GM06990 (cell line): Measurements from ENCODE around the gene PARVB.

Experiments used
- DNase-seq: peaks from one replicate; pipeline ENCODE4 v3.0.0-alpha.2; 2011; ENCODE audit not compliant: insufficient read length; ENCODE audit errors: extremely low read depth
- H3K27me3 ChIP-seq: replicated peaks from 2 replicates; pipeline ENCODE4 v1.6.0; 2011; ENCODE audit warnings: low read length; ENCODE audit not compliant: control insufficient read depth, insufficient read depth
- H3K36me3 ChIP-seq: 2 replicates; pipeline ENCODE4 v1.5.1; 2011; ENCODE audit warnings: low read length; ENCODE audit not compliant: control insufficient read depth, insufficient read depth
- H3K4me3 ChIP-seq: replicated peaks from 2 replicates; pipeline ENCODE4 v1.5.1; 2011; ENCODE audit warnings: low read depth, mild to moderate bottlenecking, control low read depth, low read length
- CTCF ChIP-seq: IDR thresholded peaks from 2 replicates; pipeline ENCODE4 v1.5.1; 2011; ENCODE audit warnings: low read length, control low read depth, mild to moderate bottlenecking, inconsistent platforms; ENCODE audit not compliant: insufficient read depth, poor library complexity, severe bottlenecking

PARVB gene

DNA sequence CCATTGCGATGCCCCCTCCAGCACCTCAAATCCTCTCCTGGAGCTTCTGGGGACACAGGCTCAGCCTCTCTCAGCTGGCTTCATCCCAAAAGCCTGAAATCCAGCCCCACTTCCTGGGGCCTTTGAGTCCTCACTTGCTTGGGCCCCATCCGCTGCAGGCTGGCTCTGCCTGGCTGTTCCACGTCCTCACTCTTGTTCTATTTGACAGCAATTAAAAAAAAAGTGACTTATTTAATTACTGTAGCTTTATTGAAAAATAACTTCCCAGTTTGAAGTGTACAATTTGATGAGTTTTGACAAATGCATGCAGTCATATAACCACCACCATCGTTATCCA is 183.8 kb downstream of the PARVB start:
- no peaks in the 10 kb centered on the region; the same call in 1 of the 2 replicates for H3K36me3 ChIP-seq
- H3K27me3 ChIP-seq: no peaks in the 10 kb centered on the region
- H3K4me3 ChIP-seq: no peak overlapping the region
- no peak for TF ChIP-seq CTCF
- DNase-seq: no peak

DNA sequence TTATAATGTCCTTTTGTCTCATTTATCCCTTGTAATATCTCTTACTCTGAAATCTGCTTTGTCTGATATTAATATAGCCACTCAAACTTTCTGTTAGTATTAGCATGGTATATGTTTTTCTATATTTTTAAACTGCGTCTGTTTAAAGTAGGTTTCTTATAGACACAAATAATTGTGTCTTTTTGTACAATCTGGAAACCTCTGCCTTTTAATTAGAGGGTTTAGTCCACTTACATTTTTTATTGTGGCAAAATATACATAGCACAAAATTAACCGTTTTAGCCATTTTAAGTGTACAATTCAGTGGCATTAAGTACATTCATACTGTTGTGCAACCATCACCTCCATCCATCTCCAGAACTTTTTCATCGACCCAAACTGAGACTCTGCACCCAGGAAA is 185.2 kb downstream of the PARVB start:
- no peak for TF ChIP-seq CTCF
- Histone ChIP-seq H3K27me3 (no peaks in the 10 kb centered on the region), H3K4me3 (no peak overlapping the region), H3K36me3 (no peaks in the 10 kb centered on the region; the same call in 1 of the 2 replicates)
- DNase-seq: no peak

DNA sequence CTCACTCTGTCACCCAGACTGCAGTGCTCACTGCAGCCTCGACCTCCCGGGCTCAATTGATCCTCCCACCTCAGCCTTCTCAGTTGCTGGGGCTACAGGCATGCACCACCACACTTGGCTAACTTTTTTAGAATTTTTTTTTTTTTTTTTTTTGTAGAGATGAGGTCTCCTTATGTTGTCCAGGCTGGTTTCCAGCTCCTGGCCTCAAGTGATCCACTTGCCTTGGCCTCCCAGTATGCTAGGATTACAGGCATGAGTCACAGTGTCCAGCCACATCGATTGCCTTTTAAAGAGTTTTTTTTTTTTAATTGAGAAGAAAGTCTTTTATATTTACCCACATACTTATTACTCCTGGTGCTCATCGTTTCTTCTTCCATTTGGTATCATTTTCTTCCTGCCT is 186.6 kb downstream of the PARVB start:
- Histone ChIP-seq H3K36me3 (no peaks in the 10 kb centered on the region; the same call in 1 of the 2 replicates), H3K27me3 (no peaks in the 10 kb centered on the region), H3K4me3 (no peak overlapping the region)
- DNase-seq: no peak
- no peak for TF ChIP-seq CTCF

DNA sequence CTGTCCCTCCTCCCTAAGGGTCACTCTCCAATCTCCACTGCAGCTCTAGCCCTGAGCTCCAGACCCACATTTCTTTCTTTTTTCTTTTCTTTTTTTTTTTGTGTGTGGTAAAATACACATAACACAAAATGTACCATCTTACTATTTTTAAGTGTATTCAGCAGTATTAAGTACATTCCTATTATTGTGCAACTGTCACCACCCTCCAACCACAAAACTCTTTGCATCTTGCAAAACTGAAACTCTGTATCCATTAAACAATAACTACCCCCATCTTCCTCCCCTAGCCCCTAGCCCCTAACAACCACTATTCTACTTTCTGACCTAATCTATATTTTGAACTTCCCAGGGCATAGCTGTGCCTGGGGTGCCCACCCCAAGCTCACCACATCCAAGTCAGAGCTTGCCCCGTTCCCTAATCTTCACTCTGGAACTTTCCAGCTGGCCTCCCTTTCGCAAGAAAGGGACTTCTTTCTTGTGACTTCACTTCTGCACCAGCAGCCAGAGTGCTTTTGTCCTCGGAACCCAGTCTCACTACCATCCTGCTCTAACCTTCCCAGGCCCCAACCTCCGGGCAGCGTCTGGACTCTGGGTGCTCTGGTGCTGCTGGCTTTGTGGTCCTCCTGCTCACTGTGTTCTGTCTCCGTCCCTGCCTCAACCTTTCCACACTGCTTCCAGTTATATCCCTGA is 187.3 kb downstream of the PARVB start:
- H3K27me3 ChIP-seq: no peaks in the 10 kb centered on the region
- no peaks in the 10 kb centered on the region; the same call in 1 of the 2 replicates for H3K36me3 ChIP-seq
- TF ChIP-seq CTCF: no peak
- DNase-seq: no peak
- H3K4me3 ChIP-seq: no peak overlapping the region

DNA sequence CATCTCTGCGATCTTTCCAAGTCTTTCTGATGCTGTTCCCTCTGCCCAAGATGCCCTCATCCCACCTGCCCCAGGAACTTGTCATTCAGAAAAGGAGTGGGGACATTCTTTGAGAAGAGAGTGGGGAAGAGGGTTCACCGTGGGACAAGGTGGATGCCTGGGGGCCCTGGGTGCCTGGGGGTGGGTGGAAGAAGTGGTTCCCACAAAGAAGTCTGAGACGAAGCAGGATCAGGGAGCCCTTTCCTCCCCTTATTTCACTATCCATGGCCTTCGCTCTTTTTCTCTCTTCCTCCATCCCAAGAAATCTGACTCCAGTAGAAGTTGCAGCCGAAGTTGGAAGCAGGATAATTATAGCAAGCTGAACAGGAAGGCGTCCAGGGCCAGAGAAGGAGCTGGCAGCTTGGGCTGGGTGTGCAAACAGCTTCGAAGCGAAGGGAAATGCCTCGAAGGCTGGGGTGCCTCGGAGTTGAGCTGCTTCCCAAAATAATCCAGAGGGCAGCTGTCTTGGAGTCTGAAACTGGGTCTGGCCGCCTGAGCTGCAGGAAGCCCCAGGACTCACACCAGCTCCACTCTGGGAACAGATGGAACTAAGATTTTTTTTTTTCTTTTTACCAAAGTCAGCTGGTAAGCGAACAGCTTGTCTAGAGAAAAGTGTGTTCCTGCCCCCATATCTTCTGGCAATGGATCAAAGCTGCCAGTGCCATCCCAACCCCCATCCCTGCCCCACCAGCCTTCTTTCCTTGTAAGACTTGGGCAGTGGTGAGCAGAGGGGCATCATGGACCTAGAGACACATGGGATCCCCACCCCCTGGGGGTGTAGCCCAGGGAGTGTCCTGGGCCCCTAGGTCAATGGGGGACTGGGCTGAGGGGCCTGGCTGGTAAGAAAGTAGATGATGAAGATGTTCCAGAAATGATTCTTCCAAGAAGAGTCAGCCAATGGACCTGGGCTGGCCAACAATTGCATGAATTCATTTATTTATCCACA is 188.1 kb downstream of the PARVB start:
- H3K27me3 ChIP-seq: no peaks in the 10 kb centered on the region
- DNase-seq: no peak
- H3K36me3 ChIP-seq: no peaks in the 10 kb centered on the region
- no peak for TF ChIP-seq CTCF
- H3K4me3 ChIP-seq: no peak overlapping the region
